Choroid plexus epithelial cell (primary cell): Measurements from ENCODE around the gene PHLDA2.

Source experiments
- DNase-seq: peaks from one replicate; pipeline ENCODE4 v3.0.0-alpha.2; 2010; ENCODE audit warnings: low read depth
- H3K4me3 ChIP-seq: 2 replicates; pipeline ENCODE4 v1.5.1; 2011; ENCODE audit warnings: low read depth, mild to moderate bottlenecking, control low read depth, low read length, moderate library complexity
- CTCF ChIP-seq: conservative IDR thresholded peaks from 2 replicates; pipeline ENCODE4 v1.5.1; 2011; ENCODE audit warnings: low read depth, mild to moderate bottlenecking, control low read depth, inconsistent platforms, low read length, moderate library complexity

The PHLDA2 gene

GRCh38 chr11:2887515-2888195 is 41.6 kb downstream of the PHLDA2 start:
- no peak for DNase-seq
- TF ChIP-seq CTCF: no peak
- no peak overlapping the region for H3K4me3 ChIP-seq

- DNase-seq: no peak
- no peak overlapping the region for H3K4me3 ChIP-seq
- no peak for TF ChIP-seq CTCF
These were observed 42.3 kb downstream of the PHLDA2 start for GRCh38 chr11:2886936-2887335.

- DNase-seq: no peak
- H3K4me3 ChIP-seq: peak overlapping the region; percentile 11
- TF ChIP-seq CTCF: no peak
These were observed 42.9 kb downstream of the PHLDA2 start for GRCh38 chr11:2886191-2886894.

- peak; percentile 89 for DNase-seq
- no peak for TF ChIP-seq CTCF
- peak within 1 kb of the TSS; percentile 71 for H3K4me3 ChIP-seq
These were observed 43.5 kb downstream of the PHLDA2 start, which contains the start of gene CDKN1C for GRCh38 chr11:2885678-2886081. CDKN1C (minus strand) TSS chr11:2885775; CDS start chr11:2885456, 319 bp downstream.

- TF ChIP-seq CTCF: no peak
- DNase-seq: peak; percentile 64
- peak overlapping the region; percentile 71 for H3K4me3 ChIP-seq
These were observed 44.1 kb downstream of the PHLDA2 start for GRCh38 chr11:2885017-2885677.

- DNase-seq: peak; percentile 30
- TF ChIP-seq CTCF: no peak
- peak overlapping the region; percentile 71 for H3K4me3 ChIP-seq
These were observed 45.0 kb downstream of the PHLDA2 start for GRCh38 chr11:2883979-2884815.
